Liver (tissue), 9 donors: Measurements from ENCODE around the gene DLL1. TPM values are rescaled to one million over a fixed set of nuclear protein-coding genes. Genes with fewer than 3 reads are reported as not detected.

Source experiments
- DNase-seq: peaks from one replicate; pipeline ENCODE4 v3.0.0-alpha.2; 2017; ENCODE audit warnings: low spot score
- H3K27ac ChIP-seq, 2 donors: one replicate each; pipeline ENCODE4 v1.7.0; 2013; ENCODE audit warnings: inconsistent platforms in 2 of 2, low read length in 2 of 2, control low read depth in 1 of 2, low read depth in 1 of 2, mild to moderate bottlenecking in 1 of 2
- H3K27me3 ChIP-seq, 4 donors: one replicate each; pipeline versions ENCODE4 v1.6.1 to v1.7.0; 2013; ENCODE audit warnings: low read length in 3 of 4, inconsistent platforms in 1 of 4, mild to moderate bottlenecking in 1 of 4, moderate library complexity in 1 of 4; ENCODE audit not compliant: control insufficient read depth in 4 of 4, insufficient read depth in 4 of 4
- H3K36me3 ChIP-seq, 4 donors: one replicate each; pipeline versions ENCODE4 v1.6.1 to v1.7.0; 2013; ENCODE audit warnings: low read length in 3 of 4, mild to moderate bottlenecking in 3 of 4, low read depth in 1 of 4, moderate library complexity in 1 of 4; ENCODE audit not compliant: control insufficient read depth in 4 of 4, insufficient read depth in 3 of 4
- H3K4me1 ChIP-seq, 4 donors: one replicate each; pipeline versions ENCODE4 v1.6.1 to v1.7.0; 2013; ENCODE audit warnings: low read length in 3 of 4, mild to moderate bottlenecking in 3 of 4, moderate library complexity in 1 of 4; ENCODE audit not compliant: control insufficient read depth in 4 of 4, insufficient read depth in 4 of 4
- H3K4me3 ChIP-seq, 3 donors: one replicate each; pipeline versions ENCODE4 v1.6.1 to v1.7.0; 2013; ENCODE audit warnings: low read length in 3 of 3, control low read depth in 1 of 3, low read depth in 1 of 3, mild to moderate bottlenecking in 1 of 3
- H3K9ac ChIP-seq, 2 donors: one replicate each; pipeline ENCODE4 v1.7.0; 2013; ENCODE audit warnings: low read length in 2 of 2, mild to moderate bottlenecking in 2 of 2, moderate library complexity in 2 of 2, control low read depth in 1 of 2, low read depth in 1 of 2
- H3K9me3 ChIP-seq, 4 donors: one replicate each; pipeline versions ENCODE4 v1.6.1 to v1.7.0; 2013; ENCODE audit warnings: low read length in 3 of 4; ENCODE audit not compliant: control insufficient read depth in 4 of 4
- EGR1 ChIP-seq, 2 donors: IDR thresholded peaks; 2 replicates each; pipeline ENCODE4 v1.6.1; 2016 to 2018; ENCODE audit warnings: antibody characterized with exemption in 2 of 2, low read depth in 2 of 2
- FOXA1 ChIP-seq: IDR thresholded peaks from 2 replicates; pipeline ENCODE4 v1.6.1; 2016; ENCODE audit warnings: antibody characterized with exemption
- FOXA2 ChIP-seq: IDR thresholded peaks from 2 replicates; pipeline ENCODE4 v1.6.1; 2016; ENCODE audit warnings: antibody characterized with exemption
- GABPA ChIP-seq, 2 donors: IDR thresholded peaks in 1 of 2; conservative IDR thresholded peaks in 1 of 2; 2 replicates each; pipeline ENCODE4 v1.6.1; 2016; ENCODE audit warnings: antibody characterized with exemption in 2 of 2, mild to moderate bottlenecking in 1 of 2, moderate library complexity in 1 of 2
- HNF4A ChIP-seq, 2 donors: conservative IDR thresholded peaks; 2 replicates each; pipeline ENCODE4 v1.6.1; 2016; ENCODE audit warnings: antibody characterized with exemption in 2 of 2, mild to moderate bottlenecking in 2 of 2
- HNF4G ChIP-seq: IDR thresholded peaks from 2 replicates; pipeline ENCODE4 v1.6.1; 2016; ENCODE audit warnings: antibody characterized with exemption
- NR2F2 ChIP-seq: IDR thresholded peaks from 2 replicates; pipeline ENCODE4 v1.6.1; 2016; ENCODE audit warnings: antibody characterized with exemption
- RAD21 ChIP-seq, 2 donors: IDR thresholded peaks; 2 replicates each; pipeline ENCODE4 v1.6.1; 2016; ENCODE audit warnings: antibody characterized with exemption in 2 of 2, mild to moderate bottlenecking in 2 of 2
- RXRA ChIP-seq, 2 donors: IDR thresholded peaks; 2 replicates each; pipeline ENCODE4 v1.6.1; 2017 to 2018; ENCODE audit warnings: antibody characterized with exemption in 2 of 2, mild to moderate bottlenecking in 1 of 2
- SP1 ChIP-seq: IDR thresholded peaks from 2 replicates; pipeline ENCODE4 v1.6.1; 2018; ENCODE audit warnings: antibody characterized with exemption, mild to moderate bottlenecking
- TAF1 ChIP-seq: conservative IDR thresholded peaks from 2 replicates; pipeline ENCODE4 v1.6.1; 2016; ENCODE audit warnings: antibody characterized with exemption, mild to moderate bottlenecking
- YY1 ChIP-seq: IDR thresholded peaks from 2 replicates; pipeline ENCODE4 v1.6.1; 2016; ENCODE audit warnings: antibody characterized with exemption, mild to moderate bottlenecking
- WGBS: extraction: QIAGEN DNeasy Blood & Tissue Kit; methylation state at CpG from one replicate; pipeline ENCODE4 v1.1.7; 2013; 5-methylcytosine and 5-hydroxymethylcytosine counted together
- polyA plus RNA-seq, 2 donors: library from polyadenylated mRNA; stranded (reverse) in 1 of 2; unstranded in 1 of 2; fragments of 200-250 nt in 1 of 2; fragments of >200 nt in 1 of 2; fragmentation: Nextera tagmentation in 1 of 2; extraction: Ambion mirVana in 1 of 2; gene quantifications; one replicate each; pipeline versions ENCODE4 v1.2.1 to v1.2.3, GENCODE V29; 2013 to 2015
- total RNA-seq, 2 donors: library from RNA; depleted of rRNA; stranded (reverse); fragments of >200 nt; gene quantifications; one replicate each; pipeline ENCODE4 v1.2.3, GENCODE V29; 2014
- TF ChIP-seq, protein P1 (sequence below): IDR thresholded peaks from 2 replicates; pipeline ENCODE4 v1.6.1; 2016; ENCODE audit warnings: antibody characterized with exemption, mild to moderate bottlenecking
- TF ChIP-seq, protein P2 (sequence below): IDR thresholded peaks from 2 replicates; pipeline ENCODE4 v1.6.1; 2016; ENCODE audit warnings: antibody characterized with exemption
- TF ChIP-seq, protein P3 (sequence below): fragments of 150-350 bp; IDR thresholded peaks from 2 replicates; pipeline ENCODE4 v1.5.1; 2017; ENCODE audit warnings: improper control_type of control experiment, low read depth, low read length; ENCODE audit not compliant: missing input control
- donor health status: healthy.
- donor health status: healthy.
- donor health status: healthy.
- donor health status: healthy.
- donor health status: healthy.

Gene DLL1
- total and polyA plus RNA-seq, 4 donors: 1.0 to 2.3 (median 1.7) TPM

DNA sequence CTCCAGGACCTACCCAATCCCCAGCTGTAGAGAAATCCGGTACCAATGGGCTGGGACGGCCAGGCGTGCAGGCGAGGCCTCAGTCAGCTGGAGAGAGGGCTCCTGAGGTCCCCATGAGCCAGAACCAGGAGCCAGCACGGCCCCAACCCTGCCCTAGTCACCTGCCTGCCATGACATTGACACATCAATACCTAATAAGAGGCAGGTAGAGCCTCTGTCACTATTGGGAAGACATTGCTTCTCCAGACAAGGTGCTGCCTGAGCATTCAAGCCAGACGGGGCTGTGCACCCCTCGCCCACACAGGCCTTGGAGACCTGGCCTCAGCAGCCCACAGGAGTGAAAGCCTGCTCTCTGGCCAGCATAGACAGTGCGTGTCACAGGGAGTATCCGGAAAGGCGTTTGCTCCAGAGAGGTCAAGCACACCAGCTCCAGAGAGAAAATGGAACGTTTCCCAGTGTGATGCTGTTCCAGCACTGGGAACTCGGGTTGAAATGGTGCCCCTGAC lies 3.5 kb downstream of the DLL1 start (continued):
- TF ChIP-seq, protein P1, sequence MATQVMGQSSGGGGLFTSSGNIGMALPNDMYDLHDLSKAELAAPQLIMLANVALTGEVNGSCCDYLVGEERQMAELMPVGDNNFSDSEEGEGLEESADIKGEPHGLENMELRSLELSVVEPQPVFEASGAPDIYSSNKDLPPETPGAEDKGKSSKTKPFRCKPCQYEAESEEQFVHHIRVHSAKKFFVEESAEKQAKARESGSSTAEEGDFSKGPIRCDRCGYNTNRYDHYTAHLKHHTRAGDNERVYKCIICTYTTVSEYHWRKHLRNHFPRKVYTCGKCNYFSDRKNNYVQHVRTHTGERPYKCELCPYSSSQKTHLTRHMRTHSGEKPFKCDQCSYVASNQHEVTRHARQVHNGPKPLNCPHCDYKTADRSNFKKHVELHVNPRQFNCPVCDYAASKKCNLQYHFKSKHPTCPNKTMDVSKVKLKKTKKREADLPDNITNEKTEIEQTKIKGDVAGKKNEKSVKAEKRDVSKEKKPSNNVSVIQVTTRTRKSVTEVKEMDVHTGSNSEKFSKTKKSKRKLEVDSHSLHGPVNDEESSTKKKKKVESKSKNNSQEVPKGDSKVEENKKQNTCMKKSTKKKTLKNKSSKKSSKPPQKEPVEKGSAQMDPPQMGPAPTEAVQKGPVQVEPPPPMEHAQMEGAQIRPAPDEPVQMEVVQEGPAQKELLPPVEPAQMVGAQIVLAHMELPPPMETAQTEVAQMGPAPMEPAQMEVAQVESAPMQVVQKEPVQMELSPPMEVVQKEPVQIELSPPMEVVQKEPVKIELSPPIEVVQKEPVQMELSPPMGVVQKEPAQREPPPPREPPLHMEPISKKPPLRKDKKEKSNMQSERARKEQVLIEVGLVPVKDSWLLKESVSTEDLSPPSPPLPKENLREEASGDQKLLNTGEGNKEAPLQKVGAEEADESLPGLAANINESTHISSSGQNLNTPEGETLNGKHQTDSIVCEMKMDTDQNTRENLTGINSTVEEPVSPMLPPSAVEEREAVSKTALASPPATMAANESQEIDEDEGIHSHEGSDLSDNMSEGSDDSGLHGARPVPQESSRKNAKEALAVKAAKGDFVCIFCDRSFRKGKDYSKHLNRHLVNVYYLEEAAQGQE: no peak
- TF ChIP-seq FOXA2 (no peak), FOXA1 (no peak)

DNA sequence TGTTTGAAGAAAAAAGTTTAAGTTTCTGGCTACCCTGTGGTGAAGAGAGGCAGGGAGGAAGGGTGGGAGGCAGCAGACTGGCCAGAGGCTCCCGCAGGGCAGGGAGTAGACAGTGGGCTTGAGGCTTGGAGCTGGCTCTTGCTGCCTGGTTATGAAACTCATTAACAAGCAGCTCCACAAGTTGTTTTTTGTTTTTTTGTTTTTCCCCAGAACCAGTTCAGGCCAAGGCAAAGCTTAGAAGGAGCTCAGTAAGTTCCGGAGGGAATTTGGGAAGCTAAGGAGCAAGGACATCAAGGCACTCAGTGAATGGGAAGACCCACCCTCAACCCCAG lies 4.0 kb downstream of the DLL1 start:
- Histone ChIP-seq H3K9ac (no peak overlapping the region), H3K36me3 (peaks cover 0 to 2% (median 0%) of the 10 kb centered on the region in 4 donors), H3K4me3 (no peak overlapping the region), H3K4me1 (peaks cover 10 to 44% (median 20%) of the 10 kb centered on the region in 4 donors), H3K9me3 (no peaks in the 10 kb centered on the region), H3K27ac (no peak overlapping the region), H3K27me3 (peaks cover 0 to 10% (median 3%) of the 10 kb centered on the region in 4 donors)
- DNase-seq: no peak
- TF ChIP-seq HNF4A (conservative IDR thresholded peaks at IDR 0.05) (no peak), RXRA (IDR thresholded peaks at IDR 0.05) (no peak), RAD21 (IDR thresholded peaks at IDR 0.05) (no peak), HNF4G (no peak), SP1 (no peak)
- TF ChIP-seq, protein P2, sequence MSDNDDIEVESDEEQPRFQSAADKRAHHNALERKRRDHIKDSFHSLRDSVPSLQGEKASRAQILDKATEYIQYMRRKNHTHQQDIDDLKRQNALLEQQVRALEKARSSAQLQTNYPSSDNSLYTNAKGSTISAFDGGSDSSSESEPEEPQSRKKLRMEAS: no peak
- TF ChIP-seq, protein P3, sequence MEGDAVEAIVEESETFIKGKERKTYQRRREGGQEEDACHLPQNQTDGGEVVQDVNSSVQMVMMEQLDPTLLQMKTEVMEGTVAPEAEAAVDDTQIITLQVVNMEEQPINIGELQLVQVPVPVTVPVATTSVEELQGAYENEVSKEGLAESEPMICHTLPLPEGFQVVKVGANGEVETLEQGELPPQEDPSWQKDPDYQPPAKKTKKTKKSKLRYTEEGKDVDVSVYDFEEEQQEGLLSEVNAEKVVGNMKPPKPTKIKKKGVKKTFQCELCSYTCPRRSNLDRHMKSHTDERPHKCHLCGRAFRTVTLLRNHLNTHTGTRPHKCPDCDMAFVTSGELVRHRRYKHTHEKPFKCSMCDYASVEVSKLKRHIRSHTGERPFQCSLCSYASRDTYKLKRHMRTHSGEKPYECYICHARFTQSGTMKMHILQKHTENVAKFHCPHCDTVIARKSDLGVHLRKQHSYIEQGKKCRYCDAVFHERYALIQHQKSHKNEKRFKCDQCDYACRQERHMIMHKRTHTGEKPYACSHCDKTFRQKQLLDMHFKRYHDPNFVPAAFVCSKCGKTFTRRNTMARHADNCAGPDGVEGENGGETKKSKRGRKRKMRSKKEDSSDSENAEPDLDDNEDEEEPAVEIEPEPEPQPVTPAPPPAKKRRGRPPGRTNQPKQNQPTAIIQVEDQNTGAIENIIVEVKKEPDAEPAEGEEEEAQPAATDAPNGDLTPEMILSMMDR: no peak
- WGBS: 41% methylated on average over 2 of the region's 2 CpGs

DNA sequence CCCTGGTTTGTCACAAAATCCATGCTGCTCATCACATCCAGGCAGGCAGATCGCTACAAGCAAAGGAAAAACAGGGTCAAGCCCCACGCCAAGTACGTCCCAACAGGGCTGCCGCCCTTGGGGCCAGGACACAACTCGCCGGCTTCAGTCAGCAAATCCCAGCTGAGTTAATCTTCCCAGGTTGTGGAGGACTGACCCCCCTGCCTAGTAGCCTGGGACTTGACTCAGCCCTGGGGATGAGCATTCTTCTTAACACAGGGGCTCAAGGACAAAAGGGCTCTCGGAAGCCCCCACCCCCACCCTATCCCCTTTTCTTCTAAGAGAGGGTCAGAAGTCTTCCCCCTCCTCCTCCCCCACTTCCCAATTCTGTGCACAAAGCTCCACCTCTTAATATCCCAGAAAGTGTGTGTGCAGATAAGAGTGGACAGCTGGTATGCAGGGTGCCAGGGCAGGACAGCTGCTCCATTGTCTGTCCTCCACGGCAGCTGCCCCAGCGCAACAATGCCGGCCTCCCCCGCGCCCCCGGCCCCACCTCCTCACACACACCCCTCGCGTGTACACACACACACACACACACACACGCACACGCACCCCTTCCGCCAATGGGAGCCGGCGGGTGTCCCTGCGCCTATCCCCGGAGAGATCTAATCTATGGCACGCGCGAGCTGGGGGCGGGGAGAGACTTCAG lies 4.5 kb downstream of the DLL1 start:
- Histone ChIP-seq H3K9ac (no peak overlapping the region), H3K27me3 (peaks cover 0 to 12% (median 3%) of the 10 kb centered on the region in 4 donors), H3K36me3 (peaks cover 0 to 3% (median 0%) of the 10 kb centered on the region in 4 donors), H3K9me3 (no peaks in the 10 kb centered on the region), H3K27ac (no peak overlapping the region), H3K4me3 (no peak overlapping the region), H3K4me1 (peaks cover 8 to 38% (median 16%) of the 10 kb centered on the region in 4 donors)
- TF ChIP-seq GABPA (IDR thresholded peaks at IDR 0.05 in 1 of 2, conservative IDR thresholded peaks at IDR 0.05 in 1 of 2) (no peak), NR2F2 (no peak), FOXA2 (no peak), EGR1 (IDR thresholded peaks at IDR 0.05; ENCODE audit: low read depth in 2 of 2) (no peak), RXRA (IDR thresholded peaks at IDR 0.05) (no peak), FOXA1 (no peak), TAF1 (no peak), HNF4A (conservative IDR thresholded peaks at IDR 0.05) (no peak), RAD21 (IDR thresholded peaks at IDR 0.05) (no peak), YY1 (no peak)
- TF ChIP-seq, protein P3: no peak
- TF ChIP-seq, protein P1: no peak
- 28% methylated on average over 26 of the region's 26 CpGs for WGBS
- no peak for DNase-seq
